Measurements from ENCODE around the gene EFHC1. TPM values are rescaled to one million over a fixed set of nuclear protein-coding genes. Genes with fewer than 3 reads are reported as not detected.

The EFHC1 gene
- total RNA-seq, 1 experiment from 2014 or later, result 24.6 TPM

DNA sequence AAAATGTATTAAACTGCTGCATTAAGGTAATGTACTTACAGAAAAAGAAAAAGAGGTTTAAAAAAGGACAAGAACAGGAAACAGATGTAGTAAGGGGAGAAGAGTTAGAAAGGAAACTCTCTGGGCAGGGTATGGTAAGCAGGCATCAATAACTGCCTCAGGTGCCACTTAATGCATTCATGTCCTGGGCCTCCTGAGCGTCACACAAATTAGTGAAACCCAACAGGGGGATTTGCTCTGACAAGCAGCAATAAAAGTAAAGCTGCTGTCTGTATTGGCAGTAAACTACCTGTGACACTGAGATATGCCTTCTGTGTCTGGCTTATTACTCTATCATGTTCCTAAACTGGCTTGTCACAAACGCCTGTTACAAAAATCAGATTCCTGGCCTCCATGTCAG, 1.5 kb upstream of the EFHC1 start:
- intact Hi-C loops (cut with micrococcal nuclease; ENCODE audit: unreplicated experiment) (loop anchor here (5.0 kb wide), 2 partner anchors 79 to 159 kb away; partner anchors contain the start of gene TRAM2), in situ Hi-C loops (cut with HindIII; ENCODE audit: low pct_unique_long_range_greater_than_20kb, low sequenced_read_pairs) (no loop called here)
- Histone ChIP-seq H3K36me3 (ENCODE audit: control insufficient read depth, insufficient read depth, low read length) (no peaks in the 10 kb centered on the region), H3K27me3 (ENCODE audit: control insufficient read depth, insufficient read depth, low read length) (no peaks in the 10 kb centered on the region), H3K27ac (ENCODE audit: low read length) (peak overlapping the region; percentile 95), H3K9me3 (ENCODE audit: control insufficient read depth, insufficient read depth, low read depth, low read length) (no peaks in the 10 kb centered on the region), H3K4me1 (ENCODE audit: control insufficient read depth, insufficient read depth, low read length) (peaks cover 39% of the 10 kb centered on the region), H3K4me3 (ENCODE audit: low read depth in 2 of 2, low read length in 2 of 2) (no peak overlapping the region)
- no TSS peak for BruUV-seq (replicated peaks)
- DNase-seq (ENCODE audit: low read depth, low spot score) (no peak), ATAC-seq (no peak)
- ChIA-PET POLR2A (interaction anchor here (0.6 kb wide), 3 partner anchors 56 to 206 kb away, joined by 3 to 7 read pairs (median 5); no protein-coding TSS in a partner anchor), CTCF (interaction anchor here (0.6 to 1.2 kb wide), 3 partner anchors 239 to 245 kb away, joined by 4 to 18 read pairs (median 5); no protein-coding TSS in a partner anchor)
- TF ChIP-seq POLR2AphosphoS5 (IDR thresholded peaks at IDR 0.05; ENCODE audit: low read depth, low read length) (no peak), SIN3A (IDR thresholded peaks at IDR 0.05; ENCODE audit: borderline replicate concordance, insufficient read depth, low read depth, low read length) (no peak)
- TF ChIP-seq, protein P1, sequence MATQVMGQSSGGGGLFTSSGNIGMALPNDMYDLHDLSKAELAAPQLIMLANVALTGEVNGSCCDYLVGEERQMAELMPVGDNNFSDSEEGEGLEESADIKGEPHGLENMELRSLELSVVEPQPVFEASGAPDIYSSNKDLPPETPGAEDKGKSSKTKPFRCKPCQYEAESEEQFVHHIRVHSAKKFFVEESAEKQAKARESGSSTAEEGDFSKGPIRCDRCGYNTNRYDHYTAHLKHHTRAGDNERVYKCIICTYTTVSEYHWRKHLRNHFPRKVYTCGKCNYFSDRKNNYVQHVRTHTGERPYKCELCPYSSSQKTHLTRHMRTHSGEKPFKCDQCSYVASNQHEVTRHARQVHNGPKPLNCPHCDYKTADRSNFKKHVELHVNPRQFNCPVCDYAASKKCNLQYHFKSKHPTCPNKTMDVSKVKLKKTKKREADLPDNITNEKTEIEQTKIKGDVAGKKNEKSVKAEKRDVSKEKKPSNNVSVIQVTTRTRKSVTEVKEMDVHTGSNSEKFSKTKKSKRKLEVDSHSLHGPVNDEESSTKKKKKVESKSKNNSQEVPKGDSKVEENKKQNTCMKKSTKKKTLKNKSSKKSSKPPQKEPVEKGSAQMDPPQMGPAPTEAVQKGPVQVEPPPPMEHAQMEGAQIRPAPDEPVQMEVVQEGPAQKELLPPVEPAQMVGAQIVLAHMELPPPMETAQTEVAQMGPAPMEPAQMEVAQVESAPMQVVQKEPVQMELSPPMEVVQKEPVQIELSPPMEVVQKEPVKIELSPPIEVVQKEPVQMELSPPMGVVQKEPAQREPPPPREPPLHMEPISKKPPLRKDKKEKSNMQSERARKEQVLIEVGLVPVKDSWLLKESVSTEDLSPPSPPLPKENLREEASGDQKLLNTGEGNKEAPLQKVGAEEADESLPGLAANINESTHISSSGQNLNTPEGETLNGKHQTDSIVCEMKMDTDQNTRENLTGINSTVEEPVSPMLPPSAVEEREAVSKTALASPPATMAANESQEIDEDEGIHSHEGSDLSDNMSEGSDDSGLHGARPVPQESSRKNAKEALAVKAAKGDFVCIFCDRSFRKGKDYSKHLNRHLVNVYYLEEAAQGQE (IDR thresholded peaks at IDR 0.05; ENCODE audit: insufficient read depth in 1 of 2, low read depth in 2 of 2, low read length in 1 of 2), result no peak

DNA sequence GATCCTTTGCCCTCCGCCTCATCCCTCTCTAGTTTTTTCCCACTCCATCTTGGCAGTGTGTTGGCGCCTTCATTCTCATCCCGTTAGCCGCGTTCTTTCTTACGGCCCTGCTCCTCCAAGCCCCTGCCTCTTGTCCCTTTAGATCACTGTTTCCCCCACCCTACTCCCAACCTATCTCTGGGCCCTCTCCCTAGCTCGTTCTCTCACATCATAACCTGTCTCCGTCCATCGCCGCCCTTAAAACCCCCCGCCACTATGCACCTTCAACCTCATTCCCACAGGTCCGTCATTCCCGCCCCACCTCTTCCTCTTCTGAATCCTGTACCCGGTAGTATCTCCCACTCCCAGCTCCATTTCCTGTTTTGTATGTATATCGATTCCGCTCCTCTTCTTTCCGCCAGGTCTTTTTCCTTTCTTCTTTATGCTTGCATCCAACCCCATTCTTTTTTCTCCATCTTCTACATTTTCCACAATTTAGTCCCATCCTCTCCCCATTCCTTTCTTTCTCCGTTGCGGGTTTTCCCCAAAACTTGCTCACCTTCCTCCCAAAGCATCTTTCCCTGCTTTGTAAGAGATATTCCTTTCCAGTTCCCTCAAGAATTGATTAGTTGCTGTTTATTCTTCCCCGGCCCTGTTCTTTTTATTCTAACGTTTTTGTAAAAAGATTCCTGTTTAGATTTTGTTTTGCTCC, 671 bp downstream of the EFHC1 start:
- ChIA-PET CTCF (no interaction called here), POLR2A (interaction anchor here (0.6 to 1.0 kb wide), 5 partner anchors 79 to 1128 kb away, joined by 3 to 5 read pairs (median 3); partner anchors contain the start of gene TRAM2)
- Histone ChIP-seq H3K9me3 (ENCODE audit: control insufficient read depth, insufficient read depth, low read depth, low read length) (no peaks in the 10 kb centered on the region), H3K4me1 (ENCODE audit: control insufficient read depth, insufficient read depth, low read length) (peaks cover 46% of the 10 kb centered on the region), H3K36me3 (ENCODE audit: control insufficient read depth, insufficient read depth, low read length) (no peaks in the 10 kb centered on the region), H3K27me3 (ENCODE audit: control insufficient read depth, insufficient read depth, low read length) (no peaks in the 10 kb centered on the region), H3K4me3 (ENCODE audit: low read depth in 2 of 2, low read length in 2 of 2) (peak overlapping the region; percentile 97), H3K27ac (ENCODE audit: low read length) (peak overlapping the region; percentile 91)
- BruUV-seq (replicated peaks), result TSS peak; percentile 93
- in situ Hi-C loops (cut with HindIII; ENCODE audit: low pct_unique_long_range_greater_than_20kb, low sequenced_read_pairs) (no loop called here), intact Hi-C loops (cut with micrococcal nuclease; ENCODE audit: unreplicated experiment) (no loop called here)
- TF ChIP-seq SIN3A (IDR thresholded peaks at IDR 0.05; ENCODE audit: borderline replicate concordance, insufficient read depth, low read depth, low read length), result 0 out of 2 replicates have a peak, but pooled peaks have one; percentile 5
- TF ChIP-seq, protein P2, sequence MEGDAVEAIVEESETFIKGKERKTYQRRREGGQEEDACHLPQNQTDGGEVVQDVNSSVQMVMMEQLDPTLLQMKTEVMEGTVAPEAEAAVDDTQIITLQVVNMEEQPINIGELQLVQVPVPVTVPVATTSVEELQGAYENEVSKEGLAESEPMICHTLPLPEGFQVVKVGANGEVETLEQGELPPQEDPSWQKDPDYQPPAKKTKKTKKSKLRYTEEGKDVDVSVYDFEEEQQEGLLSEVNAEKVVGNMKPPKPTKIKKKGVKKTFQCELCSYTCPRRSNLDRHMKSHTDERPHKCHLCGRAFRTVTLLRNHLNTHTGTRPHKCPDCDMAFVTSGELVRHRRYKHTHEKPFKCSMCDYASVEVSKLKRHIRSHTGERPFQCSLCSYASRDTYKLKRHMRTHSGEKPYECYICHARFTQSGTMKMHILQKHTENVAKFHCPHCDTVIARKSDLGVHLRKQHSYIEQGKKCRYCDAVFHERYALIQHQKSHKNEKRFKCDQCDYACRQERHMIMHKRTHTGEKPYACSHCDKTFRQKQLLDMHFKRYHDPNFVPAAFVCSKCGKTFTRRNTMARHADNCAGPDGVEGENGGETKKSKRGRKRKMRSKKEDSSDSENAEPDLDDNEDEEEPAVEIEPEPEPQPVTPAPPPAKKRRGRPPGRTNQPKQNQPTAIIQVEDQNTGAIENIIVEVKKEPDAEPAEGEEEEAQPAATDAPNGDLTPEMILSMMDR (IDR thresholded peaks at IDR 0.05), result no peak
- no peak for DNase-seq (ENCODE audit: low read depth, low spot score)
- peak; percentile 66 for ATAC-seq

DNA sequence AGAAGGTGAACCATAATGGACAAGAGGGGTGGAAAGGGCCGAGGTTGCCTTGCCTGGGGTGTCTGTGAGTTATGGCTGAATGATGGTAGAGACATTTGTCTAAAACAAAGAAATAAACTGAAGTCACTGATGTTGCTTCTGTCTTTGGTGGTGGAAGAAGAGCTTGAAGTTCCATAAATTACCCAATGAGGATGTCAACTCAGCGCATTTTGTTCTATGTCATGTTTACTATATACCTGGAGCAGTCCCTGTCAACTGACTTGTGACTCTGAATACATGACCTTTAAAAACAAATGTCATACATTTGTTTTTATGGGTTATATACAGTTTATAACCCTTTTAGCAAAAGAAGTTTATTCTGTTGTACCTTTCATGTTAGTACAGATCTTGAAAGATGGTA, 2.0 kb downstream of the EFHC1 start:
- Histone ChIP-seq H3K9me3 (ENCODE audit: control insufficient read depth, insufficient read depth, low read depth, low read length) (no peaks in the 10 kb centered on the region), H3K4me1 (ENCODE audit: control insufficient read depth, insufficient read depth, low read length) (peaks cover 33% of the 10 kb centered on the region), H3K27ac (ENCODE audit: low read length) (peak overlapping the region; percentile 91), H3K4me3 (ENCODE audit: low read depth in 2 of 2, low read length in 2 of 2) (no peak overlapping the region), H3K27me3 (ENCODE audit: control insufficient read depth, insufficient read depth, low read length) (no peaks in the 10 kb centered on the region), H3K36me3 (ENCODE audit: control insufficient read depth, insufficient read depth, low read length) (no peaks in the 10 kb centered on the region)
- TF ChIP-seq, protein P2 (IDR thresholded peaks at IDR 0.05), result no peak
- TF ChIP-seq POLR2AphosphoS5 (IDR thresholded peaks at IDR 0.05; ENCODE audit: low read depth, low read length), result no peak
- no peak for TF ChIP-seq TCF7L2 (IDR thresholded peaks at IDR 0.05; ENCODE audit: low read depth, low read length)
- TF ChIP-seq, protein P1 (IDR thresholded peaks at IDR 0.05; ENCODE audit: insufficient read depth in 1 of 2, low read depth in 2 of 2, low read length in 1 of 2), result no peak
- no TSS peak for BruUV-seq (replicated peaks)
- intact Hi-C loops (cut with micrococcal nuclease; ENCODE audit: unreplicated experiment) (no loop called here), in situ Hi-C loops (cut with HindIII; ENCODE audit: low pct_unique_long_range_greater_than_20kb, low sequenced_read_pairs) (no loop called here)
- CTCF ChIA-PET, result no interaction called here
- DNase-seq (ENCODE audit: low read depth, low spot score) (no peak), ATAC-seq (no peak)
- POLR2A ChIA-PET, result no interaction called here

Data from Panc1 (cell line).